Right lobe of liver (tissue), 4 donors: ENCODE data around the gene SPP1.
"Not testable (repeated sequence)": the region's sequence is repeated elsewhere in the genome, so short reads cannot be mapped to it uniquely, and the experiment has no call there.

Source experiments
- CTCF ChIP-seq, 4 donors: fragments of 200-600 bp in 3 of 4; fragments of 450-650 bp in 1 of 4; IDR thresholded peaks; one replicate each; pipeline versions ENCODE4 v1.5.1 to v1.8.0; 2016 to 2022; ENCODE audit warnings: antibody characterized with exemption in 4 of 4, mild to moderate bottlenecking in 2 of 4
- POLR2A ChIP-seq: fragments of 450-650 bp; IDR thresholded peaks from one replicate; pipeline ENCODE4 v1.6.1; 2017; ENCODE audit warnings: antibody characterized with exemption, mild to moderate bottlenecking
- donor health status: DM: no; HTN: no; CAD: no.
- donor health status: DM: no; HTN: no; CAD: no.
- donor health status: DM: no; HTN: yes; CAD: no.

- TF ChIP-seq CTCF (IDR thresholded peaks at IDR 0.05); POLR2A: not testable (repeated sequence)
These were observed 39.6 kb upstream of the SPP1 start for GRCh38 chr4:87935954-87936353.
